DND-41 (cell line): Measurements from ENCODE around the gene STYXL2.

ENCODE experiments used
- ATAC-seq: fragments of 200-7000 bp; cut with Tn5 transposase; 3 replicates; pipeline ENCODE4 v1.9.1; 2021; ENCODE audit warnings: low read depth; ENCODE audit not compliant: insufficient read depth
- DNase-seq: peaks from one replicate; pipeline ENCODE4 v3.0.0-alpha.2; 2020
- H2AFZ ChIP-seq: 2 replicates; pipeline ENCODE4 v1.6.0; 2012; ENCODE audit warnings: low read depth, low read length
- H3K27ac ChIP-seq: 2 replicates; pipeline ENCODE4 v1.5.1; 2012; ENCODE audit warnings: low read length, inconsistent platforms
- H3K27me3 ChIP-seq: fragments of 200-600 bp; sonication (generic); 2 replicates; pipeline ENCODE4 v1.6.0; 2012; ENCODE audit warnings: low read length, mild to moderate bottlenecking, inconsistent platforms; ENCODE audit not compliant: insufficient read depth, poor library complexity
- H3K36me3 ChIP-seq: 2 replicates; pipeline ENCODE4 v1.5.1; 2012; ENCODE audit warnings: low read length, inconsistent platforms; ENCODE audit not compliant: insufficient read depth
- H3K4me1 ChIP-seq: 2 replicates; pipeline ENCODE4 v1.5.1; 2012; ENCODE audit warnings: mild to moderate bottlenecking, low read length; ENCODE audit not compliant: insufficient read depth
- H3K4me2 ChIP-seq: 2 replicates; pipeline ENCODE4 v1.6.0; 2012; ENCODE audit warnings: mild to moderate bottlenecking, moderate library complexity, low read length, inconsistent platforms; ENCODE audit not compliant: insufficient read depth
- H3K4me3 ChIP-seq, 2 experiments: fragments of 200-600 bp in 1 of 2; shearing (Covaris generic) in 1 of 2; 2 replicates each; pipeline ENCODE4 v1.5.1; 2012 to 2016; ENCODE audit warnings: inconsistent platforms in 2 of 2, low read length in 2 of 2, mild to moderate bottlenecking in 2 of 2, low read depth in 1 of 2, moderate library complexity in 1 of 2
- H3K79me2 ChIP-seq: 2 replicates; pipeline ENCODE4 v1.6.0; 2012; ENCODE audit warnings: low read length, inconsistent platforms; ENCODE audit not compliant: insufficient read depth
- H3K9ac ChIP-seq: 2 replicates; pipeline ENCODE4 v1.6.0; 2012; ENCODE audit warnings: low read depth, mild to moderate bottlenecking, inconsistent platforms, low read length, moderate library complexity
- H3K9me3 ChIP-seq: 2 replicates; pipeline ENCODE4 v1.5.1; 2012; ENCODE audit warnings: low read length, moderate library complexity, mild to moderate bottlenecking, inconsistent platforms; ENCODE audit not compliant: insufficient read depth, severe bottlenecking
- H4K20me1 ChIP-seq: 2 replicates; pipeline ENCODE4 v1.6.0; 2012; ENCODE audit warnings: low read length; ENCODE audit not compliant: insufficient read depth
- CTCF ChIP-seq: IDR thresholded peaks from 2 replicates; pipeline ENCODE4 v1.5.1; 2012; ENCODE audit warnings: borderline replicate concordance, low read length, moderate library complexity, mild to moderate bottlenecking; ENCODE audit not compliant: poor library complexity, severe bottlenecking; ENCODE audit errors: extremely low read depth
- EZH2 ChIP-seq: IDR thresholded peaks from 3 replicates; pipeline ENCODE4 v1.6.1; 2012; ENCODE audit warnings: borderline replicate concordance, low read depth, mild to moderate bottlenecking, moderate library complexity, low read length, inconsistent platforms; ENCODE audit not compliant: severe bottlenecking

Gene STYXL2

GRCh38 chr1:167077128-167077867 is 16.6 kb upstream of the STYXL2 start:
- H2AFZ ChIP-seq, result no peak overlapping the region
- H3K4me3 ChIP-seq, result no peak overlapping the region
- H3K9ac ChIP-seq, result no peak overlapping the region
- H4K20me1 ChIP-seq, result no peaks in the 10 kb centered on the region
- DNase-seq (no peak), ATAC-seq (no peak)
- H3K27me3 ChIP-seq, result no peaks in the 10 kb centered on the region
- no peak overlapping the region for H3K4me2 ChIP-seq
- no peaks in the 10 kb centered on the region for H3K79me2 ChIP-seq
- peaks cover 9% of the 10 kb centered on the region for H3K4me1 ChIP-seq
- H3K27ac ChIP-seq, result no peak overlapping the region
- no peaks in the 10 kb centered on the region for H3K36me3 ChIP-seq
- H3K9me3 ChIP-seq, result no peaks in the 10 kb centered on the region
- TF ChIP-seq CTCF (no peak), EZH2 (no peak)

DNA sequence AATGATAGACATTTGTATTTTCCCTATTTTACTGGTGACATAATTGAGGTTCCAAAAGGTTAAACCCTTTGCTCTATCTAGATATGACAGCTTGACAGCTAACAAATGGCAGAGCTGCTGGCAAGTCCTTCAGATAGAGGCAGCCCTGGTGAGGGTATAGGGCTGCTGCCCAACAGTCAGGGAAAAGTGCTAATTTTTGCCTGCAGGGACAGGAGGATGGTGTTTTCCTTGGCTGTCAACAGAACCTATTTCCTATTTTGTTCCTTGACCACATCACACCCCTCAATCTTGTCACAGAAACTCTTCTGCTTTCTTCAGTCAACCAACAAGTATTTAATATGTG is 16.0 kb upstream of the STYXL2 start:
- Histone ChIP-seq H3K27ac (no peak overlapping the region), H3K79me2 (no peaks in the 10 kb centered on the region), H3K9ac (no peak overlapping the region), H3K36me3 (no peaks in the 10 kb centered on the region), H3K27me3 (no peaks in the 10 kb centered on the region), H3K4me2 (no peak overlapping the region), H3K4me1 (peaks cover 9% of the 10 kb centered on the region), H3K9me3 (no peaks in the 10 kb centered on the region), H2AFZ (no peak overlapping the region), H4K20me1 (no peaks in the 10 kb centered on the region), H3K4me3 (no peak overlapping the region)
- TF ChIP-seq CTCF (no peak), EZH2 (no peak)
- ATAC-seq, result no peak
- no peak for DNase-seq

- Histone ChIP-seq H3K4me1 (peaks cover 2% of the 10 kb centered on the region), H3K4me2 (no peak overlapping the region), H3K9ac (no peak overlapping the region), H4K20me1 (no peaks in the 10 kb centered on the region), H3K27me3 (no peaks in the 10 kb centered on the region), H3K36me3 (no peaks in the 10 kb centered on the region), H3K4me3 (no peak overlapping the region), H2AFZ (no peak overlapping the region), H3K9me3 (no peaks in the 10 kb centered on the region), H3K79me2 (no peaks in the 10 kb centered on the region), H3K27ac (no peak overlapping the region)
- DNase-seq (no peak), ATAC-seq (no peak)
- TF ChIP-seq CTCF (no peak), EZH2 (no peak)
Measured at GRCh38 chr1:167081594-167082156, 12.2 kb upstream of the STYXL2 start.
